IMR-90 (cell line): ENCODE results near the gene VILL.

Experiments used
- BHLHE40 ChIP-seq: fragments of 150-350 bp; IDR thresholded peaks from 2 replicates; pipeline ENCODE4 v1.6.1; 2016; ENCODE audit warnings: mild to moderate bottlenecking, low read depth, low read length
- CEBPB ChIP-seq: IDR thresholded peaks from 2 replicates; pipeline ENCODE4 v1.6.1; 2012; ENCODE audit warnings: low read depth, low read length, improper control_type of control experiment
- MAFK ChIP-seq: IDR thresholded peaks from 2 replicates; pipeline ENCODE4 v1.6.1; 2012; ENCODE audit warnings: low read depth, low read length, improper control_type of control experiment
- MAZ ChIP-seq: IDR thresholded peaks from 2 replicates; pipeline ENCODE4 v1.6.1; 2012; ENCODE audit warnings: low read depth, mild to moderate bottlenecking, low read length, improper control_type of control experiment, moderate library complexity, borderline replicate concordance
- MXI1 ChIP-seq: IDR thresholded peaks from 2 replicates; pipeline ENCODE4 v1.6.1; 2012; ENCODE audit warnings: low read depth, mild to moderate bottlenecking, low read length, moderate library complexity, borderline replicate concordance
- NFE2L2 ChIP-seq: fragments of 150-350 bp; IDR thresholded peaks from 2 replicates; pipeline ENCODE4 v1.6.1; 2016; ENCODE audit warnings: low read depth, mild to moderate bottlenecking, low read length
- POLR2A ChIP-seq: IDR thresholded peaks from 2 replicates; pipeline ENCODE4 v1.6.1; 2012; ENCODE audit warnings: mild to moderate bottlenecking, low read depth, low read length
- RAD21 ChIP-seq: IDR thresholded peaks from 2 replicates; pipeline ENCODE4 v1.6.1; 2012; ENCODE audit warnings: low read length, improper control_type of control experiment
- RCOR1 ChIP-seq: IDR thresholded peaks from 2 replicates; pipeline ENCODE4 v1.6.1; 2012; ENCODE audit warnings: mild to moderate bottlenecking, low read length, improper control_type of control experiment; ENCODE audit not compliant: insufficient replicate concordance
- RFX5 ChIP-seq: IDR thresholded peaks from 2 replicates; pipeline ENCODE4 v1.8.0; 2012; ENCODE audit warnings: low read depth, mild to moderate bottlenecking, low read length, moderate library complexity
- SMC3 ChIP-seq: fragments of 150-350 bp; IDR thresholded peaks from 2 replicates; pipeline ENCODE4 v1.6.1; 2016; ENCODE audit warnings: low read depth, mild to moderate bottlenecking, antibody characterized with exemption, low read length, moderate library complexity
- TF ChIP-seq, protein P1 (sequence below): conservative IDR thresholded peaks from 2 replicates; pipeline ENCODE4 v1.5.1; 2012; ENCODE audit warnings: mild to moderate bottlenecking, low read depth, low read length, improper control_type of control experiment

DNA sequence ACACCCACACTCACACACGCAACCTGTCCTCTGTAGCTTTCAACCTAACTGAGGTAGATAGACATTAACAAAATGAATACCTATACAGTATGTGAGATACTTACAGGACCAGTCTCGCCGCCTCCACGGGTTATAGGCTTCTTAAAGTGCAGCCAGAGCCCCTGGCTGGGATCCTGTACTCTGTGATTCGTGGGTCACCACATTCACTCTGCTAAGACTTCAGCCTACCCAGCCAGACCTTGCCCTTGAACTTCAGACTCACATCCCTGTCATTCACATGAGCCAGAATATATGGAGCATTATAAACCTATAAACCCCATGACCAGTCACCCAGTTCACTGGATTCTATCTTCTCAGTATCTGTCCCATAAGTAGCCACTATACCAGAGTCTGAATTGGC lies 49.8 kb downstream of the VILL start:
- TF ChIP-seq MAFK (no peak), RFX5 (no peak), BHLHE40 (no peak), POLR2A (no peak), MAZ (no peak), SMC3 (no peak), CEBPB (no peak), NFE2L2 (no peak), RAD21 (no peak), MXI1 (no peak), RCOR1 (no peak)
- TF ChIP-seq, protein P1, sequence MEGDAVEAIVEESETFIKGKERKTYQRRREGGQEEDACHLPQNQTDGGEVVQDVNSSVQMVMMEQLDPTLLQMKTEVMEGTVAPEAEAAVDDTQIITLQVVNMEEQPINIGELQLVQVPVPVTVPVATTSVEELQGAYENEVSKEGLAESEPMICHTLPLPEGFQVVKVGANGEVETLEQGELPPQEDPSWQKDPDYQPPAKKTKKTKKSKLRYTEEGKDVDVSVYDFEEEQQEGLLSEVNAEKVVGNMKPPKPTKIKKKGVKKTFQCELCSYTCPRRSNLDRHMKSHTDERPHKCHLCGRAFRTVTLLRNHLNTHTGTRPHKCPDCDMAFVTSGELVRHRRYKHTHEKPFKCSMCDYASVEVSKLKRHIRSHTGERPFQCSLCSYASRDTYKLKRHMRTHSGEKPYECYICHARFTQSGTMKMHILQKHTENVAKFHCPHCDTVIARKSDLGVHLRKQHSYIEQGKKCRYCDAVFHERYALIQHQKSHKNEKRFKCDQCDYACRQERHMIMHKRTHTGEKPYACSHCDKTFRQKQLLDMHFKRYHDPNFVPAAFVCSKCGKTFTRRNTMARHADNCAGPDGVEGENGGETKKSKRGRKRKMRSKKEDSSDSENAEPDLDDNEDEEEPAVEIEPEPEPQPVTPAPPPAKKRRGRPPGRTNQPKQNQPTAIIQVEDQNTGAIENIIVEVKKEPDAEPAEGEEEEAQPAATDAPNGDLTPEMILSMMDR: no peak
